AG04450 (cell line): ENCODE measurements around the gene DYDC1. TPM values are rescaled to one million over a fixed set of nuclear protein-coding genes. Genes with fewer than 3 reads are reported as not detected.

Source experiments
- CTCF ChIA-PET: fragments of 300-600, 350-600 bp; formaldehyde crosslinking; extraction: SDS; loops from one replicate; lab custom pipeline; 2022; ENCODE audit warnings: antibody characterized with exemption, inconsistent platforms; lab: Charles Lee
- POLR2A ChIA-PET: fragments of 350-600 bp; formaldehyde crosslinking; extraction: SDS; loops from one replicate; lab custom pipeline; 2021; ENCODE audit warnings: antibody characterized with exemption, inconsistent platforms; lab: Yijun Ruan, JAX
- DNase-seq: peaks from one replicate; pipeline ENCODE4 v3.0.0-alpha.2; 2011; ENCODE audit warnings: low read depth, low spot score
- H3K27ac ChIP-seq: one replicate; pipeline ENCODE4 v1.5.1; 2012; ENCODE audit warnings: low read depth, low read length, control low read depth
- H3K27me3 ChIP-seq: one replicate; pipeline ENCODE4 v1.6.0; 2012; ENCODE audit warnings: low read length; ENCODE audit not compliant: control insufficient read depth, insufficient read depth
- H3K4me3 ChIP-seq: 2 replicates; pipeline ENCODE4 v1.5.1; 2011; ENCODE audit warnings: mild to moderate bottlenecking, low read depth, low read length, control low read depth
- H3K9me3 ChIP-seq: 2 replicates; pipeline ENCODE4 v1.5.1; 2012; ENCODE audit warnings: low read length; ENCODE audit not compliant: control insufficient read depth, insufficient read depth
- CTCF ChIP-seq: IDR thresholded peaks from 2 replicates; pipeline ENCODE4 v1.5.1; 2011; ENCODE audit warnings: low read depth, low read length, control low read depth, inconsistent platforms
- polyA plus RNA-seq: library from polyadenylated mRNA; depleted of rRNA; stranded (reverse); fragments of >200 nt; gene quantifications from 2 replicates; pipeline ENCODE4 v1.2.3, GENCODE V29; 2011; rRNA removed

DYDC1 gene
- polyA plus RNA-seq, 1 experiment = not detected

- H3K9me3 ChIP-seq = no peaks in the 10 kb centered on the region
- POLR2A ChIA-PET = no interaction called here
- CTCF ChIA-PET = no interaction called here
- H3K27me3 ChIP-seq = peaks cover 7% of the 10 kb centered on the region
- DNase-seq = no peak
- H3K4me3 ChIP-seq = no peak overlapping the region
- TF ChIP-seq CTCF = no peak
- H3K27ac ChIP-seq = no peak overlapping the region
Observed at GRCh38 chr10:80290474-80291220, 65.9 kb downstream of the DYDC1 start.

GRCh38 chr10:80289451-80290287 is 66.9 kb downstream of the DYDC1 start, which contains the start of gene MAT1A:
TSS of gene MAT1A (minus strand) at chr10:80289658. CDS start at chr10:80289423, 235 bp downstream.
- Histone ChIP-seq H3K4me3 (no peak within 1 kb of the TSS), H3K27me3 (peaks cover 10% of the 10 kb centered on the region), H3K9me3 (no peaks in the 10 kb centered on the region), H3K27ac (no peak within 1 kb of the TSS)
- no peak for DNase-seq
- ChIA-PET POLR2A (no interaction called here), CTCF (interaction anchor here (1.3 kb wide), 1 partner anchor 29 kb away, joined by 6 read pairs; no protein-coding TSS in a partner anchor)
- 0 out of 2 replicates have a peak, but pooled peaks have one; percentile 9 for TF ChIP-seq CTCF

- no peaks in the 10 kb centered on the region for H3K9me3 ChIP-seq
- H3K27me3 ChIP-seq = peaks cover 13% of the 10 kb centered on the region
- CTCF ChIA-PET = interaction anchor here (0.9 to 1.3 kb wide), 2 partner anchors 28 to 308 kb away, joined by 3 to 6 read pairs; no protein-coding TSS in a partner anchor
- H3K4me3 ChIP-seq = no peak overlapping the region
- no peak overlapping the region for H3K27ac ChIP-seq
- no peak for DNase-seq
- no peak for TF ChIP-seq CTCF
- POLR2A ChIA-PET = no interaction called here
Observed at GRCh38 chr10:80288849-80289248, 67.7 kb downstream of the DYDC1 start.

Other genes starting within 250 kb of the DYDC1 start
- gene PLAC9, start 224.0 kb downstream of the DYDC1 start, polyA plus RNA-seq = 11.5 and 14.2 TPM in 2 replicates
- gene ANXA11, start 151.2 kb downstream of the DYDC1 start, polyA plus RNA-seq = 161 and 182 TPM in 2 replicates
- not detected in 2 replicates for gene MAT1A, start 67.1 kb downstream of the DYDC1 start, polyA plus RNA-seq
- gene DYDC2, start within 50 bp of the DYDC1 start, polyA plus RNA-seq = not detected in 2 replicates
- 3.9 and 5.2 TPM in 2 replicates for gene PRXL2A, start 51.8 kb upstream of the DYDC1 start, polyA plus RNA-seq
- 27.3 and 32.5 TPM in 2 replicates for gene TSPAN14, start 97.6 kb upstream of the DYDC1 start, polyA plus RNA-seq
- gene SH2D4B, start 181.1 kb upstream of the DYDC1 start, polyA plus RNA-seq = not detected in 2 replicates